ENCODE results near the gene ZNF211. TPM values are rescaled to one million over a fixed set of nuclear protein-coding genes. Genes with fewer than 3 reads are reported as not detected.
A peak's percentile ranks its signal among the peaks of the same experiment; 100 is the strongest.

The ZNF211 gene
- total RNA-seq, 1 donor from 2014 or later: 12.5 TPM

DNA sequence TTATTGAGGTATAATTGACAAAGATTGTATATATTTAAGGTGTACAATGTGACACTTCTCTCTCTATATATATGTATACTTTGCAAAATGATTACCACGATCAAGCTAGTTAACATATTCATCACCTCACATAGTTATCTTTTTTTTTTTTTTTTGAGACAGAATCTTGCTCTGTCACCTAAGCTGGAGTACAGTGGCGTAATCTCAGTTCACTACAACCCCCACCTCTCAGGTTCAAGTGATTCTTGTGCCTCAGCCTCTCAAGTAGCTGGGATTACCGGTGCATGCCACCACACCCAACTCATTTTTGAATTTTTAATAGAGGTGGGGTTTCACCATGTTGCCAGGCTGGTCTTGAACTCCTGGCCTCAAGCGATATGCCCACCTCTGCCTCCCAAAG is 39.5 kb downstream of the ZNF211 start:
- no peaks in the 10 kb centered on the region for H3K4me1 ChIP-seq (ENCODE audit: control insufficient read depth in 3 of 3, insufficient read depth in 3 of 3, low read length in 3 of 3)
- no peak overlapping the region for H3K9ac ChIP-seq (ENCODE audit: low read depth in 1 of 3, low read length in 3 of 3)
- no peak overlapping the region for H3K27ac ChIP-seq (ENCODE audit: low read depth, low read length)
- peaks cover 0 to 6% (median 0%) of the 10 kb centered on the region in 3 donors for H3K27me3 ChIP-seq (ENCODE audit: control insufficient read depth in 3 of 3, insufficient read depth in 3 of 3, low read length in 3 of 3)
- H3K9me3 ChIP-seq (ENCODE audit: control insufficient read depth in 3 of 3, low read length in 3 of 3): peaks cover 0 to 2% (median 0%) of the 10 kb centered on the region in 3 donors
- H3K4me3 ChIP-seq (ENCODE audit: low read length in 3 of 3): no peak overlapping the region
- H3K36me3 ChIP-seq (ENCODE audit: control insufficient read depth in 3 of 3, insufficient read depth in 3 of 3, low read length in 3 of 3): no peaks in the 10 kb centered on the region

DNA sequence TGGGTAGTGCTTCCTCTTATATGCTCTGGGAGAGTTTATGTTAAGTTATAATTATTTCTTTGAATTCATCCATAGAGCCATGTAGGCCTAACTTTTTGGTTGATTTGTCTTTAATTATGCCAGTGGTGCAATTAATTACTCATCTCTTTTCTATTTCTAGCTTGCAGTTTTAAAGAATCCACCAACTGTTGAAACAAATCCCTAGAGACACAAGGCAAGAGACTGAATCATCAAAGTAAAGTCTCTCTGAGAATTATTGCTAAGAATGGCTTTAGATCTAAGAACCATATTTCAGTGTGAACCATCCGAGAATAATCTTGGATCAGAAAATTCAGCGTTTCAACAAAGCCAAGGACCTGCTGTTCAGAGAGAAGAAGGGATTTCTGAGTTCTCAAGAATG is 42.9 kb downstream of the ZNF211 start:
- Histone ChIP-seq H3K27me3 (ENCODE audit: control insufficient read depth in 3 of 3, insufficient read depth in 3 of 3, low read length in 3 of 3) (no peaks in the 10 kb centered on the region), H3K4me3 (ENCODE audit: low read length in 3 of 3) (no peak overlapping the region), H3K9me3 (ENCODE audit: control insufficient read depth in 3 of 3, low read length in 3 of 3) (peaks cover 0 to 3% (median 2%) of the 10 kb centered on the region in 3 donors), H3K9ac (ENCODE audit: low read depth in 1 of 3, low read length in 3 of 3) (no peak overlapping the region), H3K27ac (ENCODE audit: low read depth, low read length) (no peak overlapping the region), H3K36me3 (ENCODE audit: control insufficient read depth in 3 of 3, insufficient read depth in 3 of 3, low read length in 3 of 3) (no peaks in the 10 kb centered on the region), H3K4me1 (ENCODE audit: control insufficient read depth in 3 of 3, insufficient read depth in 3 of 3, low read length in 3 of 3) (no peaks in the 10 kb centered on the region)

DNA sequence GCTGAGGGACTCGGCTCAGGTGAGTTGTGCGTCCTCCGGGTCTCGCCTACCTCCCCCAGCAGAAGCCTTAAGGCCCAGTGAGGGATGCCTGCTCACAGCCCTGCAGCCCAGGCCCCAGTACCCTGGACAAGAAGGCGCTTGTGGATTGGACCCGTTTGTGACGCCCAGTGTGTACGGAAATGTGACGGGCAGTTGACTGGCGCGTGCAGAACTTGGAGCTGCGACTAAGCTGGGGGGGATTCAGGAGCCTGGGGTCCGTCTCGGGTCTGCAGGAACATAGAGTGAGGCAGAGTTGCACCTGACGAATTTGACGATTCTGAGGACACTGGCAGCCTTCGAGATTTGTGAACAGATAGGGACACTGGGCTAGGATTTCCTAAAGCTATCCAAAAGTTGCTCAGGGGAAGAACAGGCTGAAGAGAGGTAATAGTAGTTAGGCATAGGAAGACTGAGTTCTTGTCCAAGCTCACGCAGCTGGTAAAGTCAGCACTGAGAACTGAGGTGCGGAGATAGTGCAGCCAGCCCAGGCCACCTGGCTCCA is 49.3 kb downstream of the ZNF211 start:
- peaks cover 26 to 38% (median 31%) of the 10 kb centered on the region in 3 donors for H3K9me3 ChIP-seq (ENCODE audit: control insufficient read depth in 3 of 3, low read length in 3 of 3)

DNA sequence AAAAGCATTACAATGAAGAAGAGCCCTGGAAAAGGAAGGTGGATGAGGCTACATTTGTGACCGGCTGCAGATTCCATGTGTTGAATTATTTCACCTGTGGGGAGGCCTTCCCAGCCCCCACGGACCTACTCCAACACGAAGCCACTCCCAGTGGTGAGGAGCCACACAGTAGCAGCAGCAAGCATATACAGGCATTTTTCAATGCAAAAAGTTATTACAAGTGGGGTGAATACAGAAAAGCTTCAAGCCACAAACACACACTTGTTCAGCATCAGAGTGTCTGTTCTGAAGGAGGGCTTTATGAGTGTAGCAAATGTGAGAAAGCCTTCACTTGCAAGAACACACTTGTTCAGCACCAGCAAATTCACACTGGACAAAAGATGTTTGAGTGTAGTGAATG is 53.8 kb downstream of the ZNF211 start:
- H3K4me1 ChIP-seq (ENCODE audit: control insufficient read depth in 3 of 3, insufficient read depth in 3 of 3, low read length in 3 of 3): peaks cover 9 to 24% (median 13%) of the 10 kb centered on the region in 3 donors
- H3K36me3 ChIP-seq (ENCODE audit: control insufficient read depth in 3 of 3, insufficient read depth in 3 of 3, low read length in 3 of 3): peaks cover 42 to 49% (median 46%) of the 10 kb centered on the region in 3 donors
- no peak overlapping the region for H3K27ac ChIP-seq (ENCODE audit: low read depth, low read length)
- no peaks in the 10 kb centered on the region for H3K27me3 ChIP-seq (ENCODE audit: control insufficient read depth in 3 of 3, insufficient read depth in 3 of 3, low read length in 3 of 3)
- peaks cover 44 to 56% (median 54%) of the 10 kb centered on the region in 3 donors for H3K9me3 ChIP-seq (ENCODE audit: control insufficient read depth in 3 of 3, low read length in 3 of 3)
- no peak overlapping the region for H3K9ac ChIP-seq (ENCODE audit: low read depth in 1 of 3, low read length in 3 of 3)
- peak overlapping the region in 1 of 3 donors; percentile 25 for H3K4me3 ChIP-seq (ENCODE audit: low read length in 3 of 3)

More for the DNA sequence above, 49.3 kb downstream of the ZNF211 start:
- H3K9ac ChIP-seq (ENCODE audit: low read depth in 1 of 3, low read length in 3 of 3): peak overlapping the region; percentile 77 to 88 (median 79)
- peaks cover 33 to 41% (median 34%) of the 10 kb centered on the region in 3 donors for H3K36me3 ChIP-seq (ENCODE audit: control insufficient read depth in 3 of 3, insufficient read depth in 3 of 3, low read length in 3 of 3)
- H3K4me1 ChIP-seq (ENCODE audit: control insufficient read depth in 3 of 3, insufficient read depth in 3 of 3, low read length in 3 of 3): peaks cover 9 to 24% (median 13%) of the 10 kb centered on the region in 3 donors
- no peaks in the 10 kb centered on the region for H3K27me3 ChIP-seq (ENCODE audit: control insufficient read depth in 3 of 3, insufficient read depth in 3 of 3, low read length in 3 of 3)
- no peak overlapping the region for H3K27ac ChIP-seq (ENCODE audit: low read depth, low read length)
- H3K4me3 ChIP-seq (ENCODE audit: low read length in 3 of 3): peak overlapping the region; percentile 87 to 98 (median 98)

DNA sequence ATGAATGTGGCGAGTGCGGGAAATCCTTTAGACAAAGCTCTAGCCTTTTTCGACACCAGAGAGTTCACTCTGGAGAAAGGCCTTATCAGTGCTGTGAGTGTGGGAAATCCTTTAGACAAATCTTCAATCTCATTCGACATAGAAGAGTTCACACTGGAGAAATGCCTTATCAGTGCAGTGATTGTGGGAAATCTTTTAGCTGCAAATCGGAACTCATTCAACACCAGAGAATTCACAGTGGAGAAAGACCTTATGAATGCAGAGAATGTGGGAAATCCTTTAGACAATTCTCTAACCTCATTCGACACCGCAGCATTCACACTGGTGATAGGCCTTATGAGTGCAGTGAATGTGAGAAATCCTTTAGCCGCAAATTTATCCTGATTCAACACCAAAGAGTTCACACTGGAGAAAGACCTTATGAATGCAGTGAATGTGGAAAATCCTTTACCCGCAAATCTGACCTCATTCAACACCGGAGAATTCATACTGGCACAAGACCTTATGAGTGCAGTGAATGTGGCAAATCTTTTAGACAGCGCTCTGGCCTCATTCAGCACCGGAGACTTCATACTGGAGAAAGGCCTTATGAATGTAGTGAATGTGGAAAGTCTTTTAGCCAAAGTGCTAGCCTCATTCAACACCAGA is 54.5 kb downstream of the ZNF211 start:
- no peaks in the 10 kb centered on the region for H3K27me3 ChIP-seq (ENCODE audit: control insufficient read depth in 3 of 3, insufficient read depth in 3 of 3, low read length in 3 of 3)
- H3K9ac ChIP-seq (ENCODE audit: low read depth in 1 of 3, low read length in 3 of 3): no peak overlapping the region
- H3K4me1 ChIP-seq (ENCODE audit: control insufficient read depth in 3 of 3, insufficient read depth in 3 of 3, low read length in 3 of 3): peaks cover 7 to 18% (median 9%) of the 10 kb centered on the region in 3 donors
- peaks cover 42 to 49% (median 46%) of the 10 kb centered on the region in 3 donors for H3K36me3 ChIP-seq (ENCODE audit: control insufficient read depth in 3 of 3, insufficient read depth in 3 of 3, low read length in 3 of 3)
- peaks cover 44 to 56% (median 54%) of the 10 kb centered on the region in 3 donors for H3K9me3 ChIP-seq (ENCODE audit: control insufficient read depth in 3 of 3, low read length in 3 of 3)
- peak overlapping the region in 1 of 3 donors; percentile 25 for H3K4me3 ChIP-seq (ENCODE audit: low read length in 3 of 3)
- H3K27ac ChIP-seq (ENCODE audit: low read depth, low read length): no peak overlapping the region

DNA sequence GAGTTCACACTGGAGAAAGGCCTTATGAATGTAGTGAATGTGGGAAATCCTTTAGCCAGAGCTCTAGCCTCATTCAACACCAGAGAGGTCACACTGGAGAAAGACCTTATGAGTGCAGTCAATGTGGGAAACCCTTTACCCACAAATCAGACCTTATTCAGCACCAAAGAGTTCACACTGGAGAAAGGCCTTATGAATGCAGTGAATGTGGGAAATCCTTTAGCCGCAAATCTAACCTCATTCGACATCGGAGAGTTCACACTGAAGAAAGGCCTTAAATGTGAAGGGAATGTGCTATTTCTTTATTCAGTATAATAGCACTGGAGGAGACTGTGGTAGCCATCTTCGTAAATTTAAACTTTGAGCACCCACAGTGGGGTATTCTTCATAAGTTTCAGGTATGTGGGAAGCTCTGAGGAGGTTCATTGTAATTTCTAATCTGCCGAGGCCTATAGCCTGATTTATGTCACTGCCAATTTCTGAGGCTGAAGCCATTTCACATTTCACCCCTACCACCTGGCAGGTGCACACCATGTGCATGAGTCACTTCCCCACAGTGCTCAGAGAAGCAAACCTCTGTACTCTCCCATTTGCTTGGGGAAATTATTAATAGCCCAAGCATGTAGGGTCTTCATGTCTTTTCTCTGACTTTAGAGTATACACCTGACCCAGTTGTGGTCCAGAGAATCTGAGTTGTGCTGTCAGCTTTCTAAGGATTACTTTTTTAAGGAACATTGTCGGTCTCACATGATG is 55.2 kb downstream of the ZNF211 start:
- Histone ChIP-seq H3K36me3 (ENCODE audit: control insufficient read depth in 3 of 3, insufficient read depth in 3 of 3, low read length in 3 of 3) (peaks cover 44 to 49% (median 46%) of the 10 kb centered on the region in 3 donors), H3K4me1 (ENCODE audit: control insufficient read depth in 3 of 3, insufficient read depth in 3 of 3, low read length in 3 of 3) (peaks cover 0 to 11% (median 3%) of the 10 kb centered on the region in 3 donors), H3K9ac (ENCODE audit: low read depth in 1 of 3, low read length in 3 of 3) (no peak overlapping the region), H3K4me3 (ENCODE audit: low read length in 3 of 3) (peak overlapping the region in 1 of 3 donors; percentile 26), H3K9me3 (ENCODE audit: control insufficient read depth in 3 of 3, low read length in 3 of 3) (peaks cover 47 to 57% (median 56%) of the 10 kb centered on the region in 3 donors), H3K27ac (ENCODE audit: low read depth, low read length) (no peak overlapping the region), H3K27me3 (ENCODE audit: control insufficient read depth in 3 of 3, insufficient read depth in 3 of 3, low read length in 3 of 3) (no peaks in the 10 kb centered on the region)

DNA sequence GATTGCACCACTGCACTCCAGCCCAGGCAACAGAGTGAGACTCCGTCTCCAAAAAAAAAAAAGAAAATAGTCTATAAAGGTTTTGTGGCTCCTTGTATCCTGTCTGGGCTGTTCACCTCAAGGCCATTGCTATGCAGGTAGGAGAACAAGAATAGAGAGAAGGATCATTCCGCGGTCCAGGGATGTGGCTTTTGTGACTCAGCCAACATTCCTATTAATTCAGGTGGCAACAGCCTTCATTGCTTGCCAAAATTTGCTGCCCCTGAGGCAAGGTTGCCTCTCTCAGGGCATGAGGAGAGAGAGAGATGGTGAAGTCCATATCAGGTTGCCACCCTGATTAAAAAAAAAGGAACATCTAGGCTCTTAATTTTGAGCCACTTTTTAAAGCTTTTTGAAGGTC is 56.8 kb downstream of the ZNF211 start:
- H3K4me1 ChIP-seq (ENCODE audit: control insufficient read depth in 3 of 3, insufficient read depth in 3 of 3, low read length in 3 of 3): no peaks in the 10 kb centered on the region
- H3K27me3 ChIP-seq (ENCODE audit: control insufficient read depth in 3 of 3, insufficient read depth in 3 of 3, low read length in 3 of 3): no peaks in the 10 kb centered on the region
- H3K27ac ChIP-seq (ENCODE audit: low read depth, low read length): no peak overlapping the region
- no peak overlapping the region for H3K9ac ChIP-seq (ENCODE audit: low read depth in 1 of 3, low read length in 3 of 3)
- H3K36me3 ChIP-seq (ENCODE audit: control insufficient read depth in 3 of 3, insufficient read depth in 3 of 3, low read length in 3 of 3): peaks cover 33 to 39% (median 36%) of the 10 kb centered on the region in 3 donors
- peaks cover 42 to 48% (median 45%) of the 10 kb centered on the region in 3 donors for H3K9me3 ChIP-seq (ENCODE audit: control insufficient read depth in 3 of 3, low read length in 3 of 3)
- no peak overlapping the region for H3K4me3 ChIP-seq (ENCODE audit: low read length in 3 of 3)

Other genes starting within 250 kb of the ZNF211 start
- 27.7 TPM for gene ZNF548, start 243.3 kb upstream of the ZNF211 start, total RNA-seq
- gene ZNF17, start 222.0 kb upstream of the ZNF211 start, total RNA-seq: 14.1 TPM
- 13.6 TPM for gene ZNF749, start 197.8 kb upstream of the ZNF211 start, total RNA-seq
- gene VN1R1, start 176.0 kb upstream of the ZNF211 start, total RNA-seq: 1.0 TPM
- gene ZNF772, start 155.6 kb upstream of the ZNF211 start, total RNA-seq: 15.1 TPM
- gene ZNF419, start 145.4 kb upstream of the ZNF211 start, total RNA-seq: 9.9 TPM
- 9.9 TPM for gene ZNF773, start 133.2 kb upstream of the ZNF211 start, total RNA-seq
- gene ZNF549, start 105.8 kb upstream of the ZNF211 start, total RNA-seq: 8.9 TPM
- gene ZNF550, start 73.3 kb upstream of the ZNF211 start, total RNA-seq: 6.3 TPM
- gene ZNF416, start 54.3 kb upstream of the ZNF211 start, total RNA-seq: 7.8 TPM
- gene ZIK1, start 49.0 kb upstream of the ZNF211 start, total RNA-seq: 10.4 TPM
- gene ZNF530, start 33.3 kb upstream of the ZNF211 start, total RNA-seq: 6.8 TPM
- gene ZNF134, start 18.9 kb upstream of the ZNF211 start, total RNA-seq: 17.7 TPM
- not detected for gene ZSCAN4, start 35.8 kb downstream of the ZNF211 start, total RNA-seq
- gene ZNF551, start 48.8 kb downstream of the ZNF211 start, total RNA-seq: 11.5 TPM
- gene ZNF154, start 76.0 kb downstream of the ZNF211 start, total RNA-seq: 7.3 TPM
- 15.1 TPM for gene ZNF671, start 94.5 kb downstream of the ZNF211 start, total RNA-seq
- gene ZNF776, start 113.6 kb downstream of the ZNF211 start, total RNA-seq: 18.3 TPM
- gene ZNF586, start 136.5 kb downstream of the ZNF211 start, total RNA-seq: 27.1 TPM
- 7.3 TPM for gene ZNF552, start 181.7 kb downstream of the ZNF211 start, total RNA-seq
- gene ZNF587B, start 197.1 kb downstream of the ZNF211 start, total RNA-seq: 17.2 TPM
- gene ZNF587, start 216.7 kb downstream of the ZNF211 start, total RNA-seq: 18.8 TPM

Data from skeletal muscle tissue (tissue), 4 donors.